HG02973 (cell line): ENCODE measurements around the gene ADSL.

ENCODE experiments used
- ATAC-seq: cut with Tn5 transposase; IDR thresholded peaks from one replicate; pipeline ENCODE4 v1.9.1; 2021; ENCODE audit warnings: moderate library complexity; ENCODE audit not compliant: unreplicated experiment

ADSL gene

DNA sequence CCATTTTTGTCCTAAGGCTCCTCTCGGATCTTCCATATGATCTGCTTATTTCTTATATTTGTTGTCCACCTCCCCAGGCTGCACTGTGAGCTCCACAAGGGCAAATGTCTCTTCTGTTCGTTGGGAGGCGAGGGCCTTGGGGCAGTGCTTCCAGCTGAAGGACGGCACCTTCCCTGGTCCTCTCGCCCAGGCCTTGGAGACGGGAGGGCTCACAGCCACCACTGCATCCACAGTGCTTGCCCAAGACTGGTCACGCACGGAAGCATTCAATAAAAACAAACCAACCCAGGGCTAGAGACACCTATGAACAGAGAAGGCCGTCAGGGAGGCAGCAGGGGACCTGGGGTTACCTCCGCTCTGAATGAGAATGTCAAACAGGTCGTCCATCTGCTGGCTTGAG lies 70.3 kb downstream of the ADSL start:
- ATAC-seq: no peak

DNA sequence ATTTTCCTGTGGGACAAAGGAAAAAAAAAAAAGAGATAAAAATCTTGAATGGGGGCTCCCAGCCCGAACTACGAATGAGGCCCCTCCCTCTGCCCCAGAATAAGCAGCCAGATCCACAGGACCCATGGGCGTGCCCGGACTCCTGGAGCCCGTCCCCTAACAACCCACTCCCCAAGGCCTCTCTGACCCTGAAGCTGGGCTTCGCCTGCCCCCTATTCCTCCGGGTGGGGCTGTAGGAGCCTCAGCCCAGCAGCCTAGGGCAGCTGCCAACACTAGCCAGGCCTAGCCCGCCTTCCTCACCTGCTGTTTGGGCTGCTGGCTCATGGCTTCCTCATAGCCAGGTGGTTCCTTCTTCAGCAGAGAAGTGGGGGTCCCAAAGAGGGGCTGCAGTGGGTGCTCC lies 70.7 kb downstream of the ADSL start:
- ATAC-seq: no peak

DNA sequence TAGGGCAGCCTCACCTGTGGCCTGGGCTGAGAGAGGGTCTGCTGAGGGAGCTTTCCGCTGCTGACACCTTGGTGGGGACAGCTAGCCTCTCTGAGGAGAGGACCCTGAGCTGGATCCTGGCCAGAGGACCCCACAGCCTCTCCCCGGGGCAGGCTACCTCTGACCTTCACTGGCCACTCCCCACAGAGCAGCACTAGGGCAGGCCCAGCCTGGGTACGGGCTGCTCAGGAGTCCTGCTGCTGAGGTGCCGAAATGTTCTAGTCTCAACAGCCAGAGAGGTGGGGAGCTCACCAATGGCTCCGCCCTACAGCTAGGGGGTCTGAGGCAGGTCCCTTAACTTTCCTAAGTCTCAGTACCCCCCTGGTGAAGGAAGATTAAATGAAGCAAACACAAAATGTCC lies 71.6 kb downstream of the ADSL start:
- ATAC-seq: no peak

DNA sequence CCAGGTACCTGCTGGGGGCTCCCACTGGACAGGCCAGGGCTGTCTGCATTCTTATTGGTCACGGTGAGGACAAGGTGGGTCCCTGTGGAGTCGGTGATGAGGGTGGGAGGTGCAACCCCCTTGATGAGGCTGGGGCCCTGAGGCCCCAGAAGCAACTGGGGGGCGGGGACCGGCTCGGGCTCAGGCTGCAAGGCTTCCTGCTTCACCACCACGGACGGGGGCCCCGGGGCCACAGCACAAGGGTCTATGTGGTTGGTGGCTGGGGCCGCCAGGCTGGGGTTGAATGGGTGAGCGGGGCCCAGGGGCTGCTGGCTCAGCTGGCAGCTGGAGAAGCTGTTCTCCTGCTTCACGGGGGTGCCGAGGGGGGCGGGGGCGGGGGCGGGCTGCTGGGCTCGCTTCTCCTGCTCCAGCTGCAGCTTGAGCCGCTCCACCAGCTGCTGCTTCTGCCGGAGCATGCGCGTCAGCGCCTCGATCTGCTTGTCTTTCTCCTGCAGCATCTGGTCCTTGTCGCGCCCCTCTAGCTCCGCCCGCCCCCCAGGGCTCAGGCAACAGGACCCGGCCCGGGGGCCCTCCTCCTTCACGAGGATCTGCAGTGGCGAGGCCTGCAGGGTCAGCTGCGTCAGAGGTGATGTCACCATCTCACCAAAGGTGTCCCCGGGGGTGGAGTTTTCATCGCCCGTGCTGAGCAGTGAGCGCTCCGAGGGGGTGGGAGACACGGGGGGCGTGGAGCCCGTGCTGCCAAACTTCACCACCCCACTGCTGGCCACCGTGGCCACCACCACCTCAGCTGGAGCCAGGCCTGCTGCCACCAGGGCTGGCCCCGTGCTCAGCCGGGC lies 72.3 kb downstream of the ADSL start:
- ATAC-seq: no peak

DNA sequence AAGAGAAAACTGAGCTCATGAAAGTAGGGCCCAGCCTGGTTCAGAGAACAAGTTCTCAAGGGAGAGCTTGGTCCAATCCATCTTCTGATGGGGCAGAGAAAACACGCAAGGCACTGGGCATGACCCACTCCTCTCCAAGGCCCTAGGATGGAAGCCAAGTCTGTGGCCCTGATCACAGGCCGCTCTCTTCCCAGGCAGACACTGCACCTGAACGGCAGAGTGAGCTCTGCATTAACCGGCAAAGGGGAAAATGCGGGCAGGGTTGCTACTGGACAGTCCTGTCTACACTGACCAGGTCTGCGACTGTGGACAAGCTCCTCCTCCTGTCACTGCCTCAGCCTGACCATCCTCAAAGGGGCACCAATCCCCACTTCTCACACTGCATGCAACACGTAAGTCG lies 73.4 kb downstream of the ADSL start:
- ATAC-seq: no peak

DNA sequence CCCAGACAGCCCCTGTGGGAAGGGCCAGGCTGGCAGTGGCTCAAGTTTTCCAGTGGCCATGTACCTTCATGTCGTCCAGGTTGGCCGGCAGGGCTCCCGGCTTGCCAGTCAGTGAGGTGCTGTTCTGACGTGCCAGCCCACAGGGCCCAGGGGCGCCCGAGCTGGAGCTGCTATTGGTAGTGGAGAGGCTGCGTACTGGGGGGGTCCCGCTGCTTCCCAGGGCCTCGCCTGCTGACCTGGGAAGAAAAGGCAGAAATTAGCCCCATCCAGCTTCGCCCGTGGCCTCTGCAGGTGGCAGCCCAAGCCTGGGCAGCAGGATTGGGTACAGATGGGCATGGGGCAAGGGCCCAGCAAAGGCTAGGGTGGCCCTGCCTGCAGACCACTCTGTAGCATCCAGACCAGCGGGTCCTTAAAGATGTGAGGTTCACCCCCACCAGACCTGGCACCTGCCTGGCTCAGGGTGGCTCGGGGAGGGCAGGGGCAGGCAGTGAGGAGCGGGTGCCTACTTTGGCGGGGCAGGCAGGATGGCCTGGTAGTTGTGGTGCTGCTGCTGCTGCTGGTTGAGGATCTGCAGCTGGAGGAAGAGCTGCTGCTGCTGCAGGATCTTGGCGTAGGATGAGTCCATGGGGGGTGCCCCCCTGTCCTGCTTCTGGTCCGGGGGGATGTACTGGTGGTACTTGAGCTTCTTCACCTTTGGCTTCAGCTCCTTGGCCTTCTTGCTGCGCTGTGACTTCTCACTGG lies 74.2 kb downstream of the ADSL start:
- no peak for ATAC-seq

DNA sequence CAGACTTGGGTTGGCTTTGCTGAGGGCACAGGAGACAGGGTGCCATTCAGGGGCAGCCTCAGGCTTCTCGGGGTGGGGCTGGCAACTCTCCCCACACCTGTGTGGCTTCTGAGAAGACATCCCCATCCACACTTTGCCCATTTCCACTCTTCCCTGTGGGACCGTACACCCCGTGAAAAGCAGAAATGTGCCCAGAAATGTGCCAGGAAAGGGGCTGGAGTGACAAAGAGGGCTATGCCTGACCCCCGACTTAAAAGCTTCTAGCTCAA lies 74.7 kb downstream of the ADSL start:
- no peak for ATAC-seq

DNA sequence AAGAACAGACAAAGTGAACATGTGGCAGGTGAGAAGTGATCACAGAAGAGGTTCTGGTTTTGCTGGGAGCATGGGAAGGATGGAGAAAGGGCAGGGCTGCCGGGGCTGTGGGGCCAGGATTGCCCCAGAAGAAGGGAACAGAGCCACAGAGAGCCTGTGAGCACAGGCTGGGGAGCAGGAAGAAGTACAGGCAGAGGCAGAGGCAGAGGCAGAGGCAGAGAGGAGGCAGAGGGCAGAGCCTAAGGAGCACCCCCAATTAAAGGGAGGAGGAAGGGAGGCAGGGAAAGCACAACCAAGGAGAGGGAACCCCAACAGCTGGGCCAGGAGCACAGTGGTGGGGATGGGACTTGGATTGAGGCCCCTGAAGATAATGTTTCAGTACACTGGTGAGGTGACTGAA lies 75.6 kb downstream of the ADSL start:
- no peak for ATAC-seq

DNA sequence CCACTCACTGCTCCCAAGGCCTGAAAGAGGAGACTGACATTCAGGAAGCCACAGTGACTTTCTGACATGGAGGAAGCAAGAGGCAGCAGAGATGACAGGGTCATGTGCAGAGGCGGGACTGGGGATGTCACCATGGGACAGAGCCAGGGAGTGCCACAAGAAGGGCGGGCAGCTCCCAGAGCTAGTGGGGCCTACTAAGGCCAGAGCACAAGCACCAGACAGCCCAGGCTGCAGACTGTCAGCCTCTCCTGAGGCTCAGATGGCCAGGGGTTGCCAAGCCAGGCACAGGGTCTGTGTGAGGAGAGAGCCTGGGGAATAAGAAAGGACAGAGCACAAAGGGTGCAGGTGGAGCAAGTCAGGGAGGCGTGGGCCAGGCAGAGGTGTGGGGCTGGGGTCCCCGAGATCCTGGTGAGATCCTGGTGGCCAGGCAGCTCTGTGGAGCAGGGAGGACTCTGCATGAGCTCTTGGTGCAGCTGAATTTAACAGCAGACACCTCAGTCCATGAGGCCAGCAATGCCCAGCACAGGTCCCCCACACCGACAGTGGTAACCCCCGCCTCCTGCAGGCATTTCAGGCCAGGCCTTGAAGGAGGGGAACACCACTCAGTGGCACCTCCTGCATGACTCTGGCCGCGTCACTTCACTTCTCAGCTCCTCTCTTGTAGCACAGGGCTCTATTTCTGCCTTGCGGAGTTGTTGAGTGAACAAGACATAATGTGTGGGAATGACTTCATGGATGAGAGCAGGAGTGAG lies 76.4 kb downstream of the ADSL start:
- no peak for ATAC-seq

DNA sequence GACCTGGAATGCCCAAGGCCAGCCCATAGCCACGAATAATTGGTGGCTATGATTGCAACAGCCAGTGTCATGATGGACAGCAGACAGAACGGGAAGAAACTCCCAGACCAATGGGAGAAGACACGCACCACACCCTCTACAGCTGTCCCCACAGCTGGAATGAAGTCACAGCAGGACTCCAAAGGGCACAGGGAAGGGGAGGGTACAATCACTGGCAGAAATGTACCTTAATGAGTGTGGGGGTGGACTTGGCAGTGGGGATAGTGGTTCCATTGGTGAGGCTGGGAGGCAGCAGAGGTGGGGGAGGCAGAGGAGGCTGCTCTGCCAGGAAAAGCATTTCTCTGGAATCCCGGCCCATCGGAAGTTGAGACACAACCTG lies 77.0 kb downstream of the ADSL start:
- no peak for ATAC-seq

DNA sequence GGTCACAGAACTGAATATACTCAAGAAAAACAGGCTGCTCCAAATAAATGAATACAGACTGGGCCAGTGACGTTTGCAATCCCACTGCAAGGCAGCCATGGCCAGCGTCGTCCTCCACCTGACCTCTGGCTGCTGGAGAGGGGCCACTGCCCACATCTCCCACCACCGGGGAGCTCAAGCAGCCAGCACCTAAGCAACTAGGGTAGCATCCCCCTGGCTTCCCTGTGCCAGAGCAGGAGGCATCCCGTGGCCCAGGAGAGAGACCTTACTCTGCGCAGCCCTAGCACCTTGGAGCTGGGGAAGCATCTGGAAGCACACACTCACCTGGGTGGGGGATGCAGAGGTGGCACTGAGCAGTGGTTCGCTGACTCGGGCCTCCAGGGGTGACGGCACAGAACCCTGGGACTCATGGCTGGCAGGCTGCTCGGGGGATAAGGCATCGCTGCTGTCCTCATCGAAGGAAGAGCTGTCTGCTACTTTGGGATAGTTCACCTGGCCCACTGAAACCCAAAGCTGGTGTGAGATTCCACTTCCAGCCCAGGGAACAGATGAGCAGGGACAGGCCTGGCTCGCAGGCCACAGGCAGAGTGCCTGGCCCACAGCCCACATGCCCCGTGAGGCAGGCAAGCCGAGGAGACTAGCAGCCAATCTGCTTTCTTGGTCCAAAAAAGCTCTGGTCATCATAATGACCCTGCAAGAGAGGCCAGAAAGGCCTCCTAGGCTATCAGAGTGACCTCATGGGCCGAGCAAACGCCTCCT lies 77.8 kb downstream of the ADSL start:
- no peak for ATAC-seq

DNA sequence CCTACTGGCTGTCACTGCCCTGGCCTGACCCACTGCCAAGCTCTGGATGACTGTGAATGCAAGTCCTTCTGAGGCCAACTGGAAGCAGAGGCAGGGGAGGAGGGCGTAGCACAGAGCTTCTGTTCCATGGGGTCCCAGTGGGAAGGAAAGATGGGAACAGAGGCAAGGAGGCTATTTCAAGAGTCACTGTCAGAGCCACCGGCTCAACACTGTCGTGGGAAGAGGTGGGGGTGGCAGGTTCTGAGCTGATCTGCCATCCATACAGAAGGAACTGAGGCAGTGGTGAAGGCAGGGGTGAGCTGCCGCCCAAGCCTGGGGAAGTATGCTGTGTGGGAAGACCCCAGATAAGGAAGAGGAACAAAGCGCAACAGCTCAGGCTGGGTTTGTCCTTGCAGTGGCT lies 78.8 kb downstream of the ADSL start:
- ATAC-seq: no peak

DNA sequence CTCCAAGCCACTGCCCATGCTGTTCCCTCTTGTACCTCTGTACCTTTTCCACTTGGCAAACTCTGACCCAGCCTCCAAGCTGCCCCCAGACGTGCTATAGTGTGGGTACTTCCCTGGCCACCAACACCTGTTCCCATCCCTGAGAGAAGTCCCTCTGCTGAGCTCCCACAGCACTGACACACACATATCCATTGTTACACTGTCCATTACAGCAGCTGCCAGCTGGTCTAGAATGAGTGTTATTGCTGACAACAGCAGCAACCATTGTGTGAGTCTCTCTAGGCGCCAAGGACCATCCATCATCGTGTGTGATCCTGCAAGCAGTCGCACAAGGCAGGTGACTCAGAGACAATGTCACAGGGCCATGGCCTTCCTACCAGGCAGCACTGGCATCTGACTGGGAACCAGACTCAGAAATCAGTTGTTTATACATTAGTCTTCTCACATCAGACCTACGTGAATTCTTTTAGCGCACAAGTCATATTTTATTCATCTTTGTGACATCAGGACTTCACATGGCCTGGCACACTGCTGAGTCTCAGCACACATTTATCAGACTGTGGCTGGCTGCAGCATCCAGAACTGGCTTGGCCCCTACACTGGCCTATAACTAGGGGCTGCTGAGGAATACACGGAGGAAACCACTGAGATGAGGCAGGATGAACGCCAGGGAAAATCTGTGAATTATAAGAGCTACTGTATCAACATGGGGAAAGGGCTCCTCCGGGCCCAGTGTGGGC lies 80.5 kb downstream of the ADSL start:
- no peak for ATAC-seq

DNA sequence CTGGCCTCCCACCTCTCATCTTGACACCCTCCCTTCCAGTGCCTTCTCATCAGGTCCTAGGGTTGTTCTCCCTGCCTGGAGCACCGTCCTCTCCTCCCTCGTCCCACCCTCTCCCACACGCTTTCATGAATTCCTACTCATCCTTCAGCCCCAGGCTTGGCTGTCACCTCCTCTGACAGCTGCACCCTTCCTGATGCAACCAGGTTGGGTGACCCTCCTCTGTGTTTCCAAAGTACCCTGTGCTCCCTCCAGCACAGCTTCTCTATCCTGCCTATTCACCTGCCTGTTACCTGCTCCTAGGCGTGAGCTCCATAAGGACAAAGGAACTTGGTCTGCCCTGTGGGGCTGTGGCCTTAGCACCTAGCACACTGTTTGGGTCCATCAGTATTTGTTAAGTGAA lies 82.5 kb downstream of the ADSL start:
- no peak for ATAC-seq

DNA sequence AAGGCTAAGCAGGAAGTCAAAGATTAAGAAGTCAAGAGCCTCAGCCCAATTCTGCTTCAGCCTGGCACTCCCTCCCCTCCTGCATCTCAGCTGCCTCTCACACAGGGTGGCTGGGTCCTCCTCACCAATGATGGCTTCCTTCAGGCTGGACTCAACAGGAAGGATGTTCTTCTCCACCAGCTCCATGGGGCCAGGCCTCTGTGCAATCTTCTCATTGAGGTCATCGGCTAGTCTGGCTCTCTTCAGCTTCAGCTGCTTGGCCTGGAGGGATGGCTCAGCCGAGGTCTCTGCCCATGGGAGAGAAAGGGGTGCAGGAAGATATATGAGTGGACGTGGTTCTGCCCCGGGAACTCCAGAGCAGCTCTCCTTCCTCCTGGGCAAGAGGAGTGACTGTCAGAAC lies 83.2 kb downstream of the ADSL start:
- ATAC-seq: no peak

DNA sequence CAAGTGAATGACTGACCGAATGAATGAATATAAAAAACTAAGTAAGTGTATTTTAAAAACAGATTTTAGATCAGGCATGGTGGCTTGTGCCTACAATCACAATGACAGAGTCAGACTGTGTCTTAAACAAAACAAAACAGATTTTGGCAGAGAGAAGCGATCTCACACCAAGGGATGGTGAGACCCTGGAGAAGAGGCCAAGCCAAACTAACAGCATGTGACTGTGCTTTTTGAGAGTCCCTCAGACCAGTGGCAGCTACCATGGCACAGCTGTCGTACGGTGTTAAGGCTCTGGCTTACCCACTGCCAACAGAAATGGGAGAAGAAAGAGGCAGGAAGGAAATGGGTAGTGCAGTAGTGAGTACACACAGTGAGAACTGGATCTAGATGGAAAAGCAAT lies 84.7 kb downstream of the ADSL start:
- no peak for ATAC-seq

DNA sequence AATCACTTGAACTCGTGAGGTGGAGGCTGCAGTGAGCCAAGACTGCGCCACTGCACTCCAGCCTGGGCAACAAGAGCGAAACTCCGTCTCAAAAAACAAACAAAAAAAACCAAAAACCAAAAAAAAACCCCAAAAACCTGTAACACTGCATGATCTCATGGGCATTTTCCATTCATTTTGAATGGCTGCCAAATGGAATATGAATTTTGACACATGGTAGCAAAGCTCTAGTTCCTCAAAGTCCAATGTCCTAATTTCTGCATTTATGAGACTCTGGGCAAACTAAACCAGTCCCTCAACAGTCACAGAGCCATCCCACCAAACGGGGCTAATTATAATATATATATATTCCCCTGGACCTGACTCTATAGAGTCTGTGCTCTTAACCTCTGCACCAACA lies 85.9 kb downstream of the ADSL start:
- ATAC-seq: no peak

DNA sequence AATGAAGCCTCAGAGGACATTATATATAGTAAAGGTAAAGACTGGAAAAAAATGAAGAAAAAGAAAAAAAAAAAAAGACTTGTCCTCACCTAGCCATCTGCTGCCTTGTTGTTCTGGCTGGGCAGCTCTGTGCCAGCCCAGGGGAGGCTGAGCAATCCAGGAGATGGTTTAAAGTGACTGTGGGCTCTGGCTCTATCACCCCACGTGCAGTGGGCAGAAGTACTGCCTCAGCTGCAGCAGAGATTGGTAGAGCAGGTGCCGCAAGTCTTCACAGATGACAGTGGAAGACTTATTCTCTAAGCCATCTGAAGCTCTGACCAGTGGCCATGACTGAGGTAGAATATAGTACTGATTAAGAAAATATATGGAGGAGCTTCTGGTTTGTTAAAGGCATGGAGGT lies 86.3 kb downstream of the ADSL start:
- no peak for ATAC-seq

DNA sequence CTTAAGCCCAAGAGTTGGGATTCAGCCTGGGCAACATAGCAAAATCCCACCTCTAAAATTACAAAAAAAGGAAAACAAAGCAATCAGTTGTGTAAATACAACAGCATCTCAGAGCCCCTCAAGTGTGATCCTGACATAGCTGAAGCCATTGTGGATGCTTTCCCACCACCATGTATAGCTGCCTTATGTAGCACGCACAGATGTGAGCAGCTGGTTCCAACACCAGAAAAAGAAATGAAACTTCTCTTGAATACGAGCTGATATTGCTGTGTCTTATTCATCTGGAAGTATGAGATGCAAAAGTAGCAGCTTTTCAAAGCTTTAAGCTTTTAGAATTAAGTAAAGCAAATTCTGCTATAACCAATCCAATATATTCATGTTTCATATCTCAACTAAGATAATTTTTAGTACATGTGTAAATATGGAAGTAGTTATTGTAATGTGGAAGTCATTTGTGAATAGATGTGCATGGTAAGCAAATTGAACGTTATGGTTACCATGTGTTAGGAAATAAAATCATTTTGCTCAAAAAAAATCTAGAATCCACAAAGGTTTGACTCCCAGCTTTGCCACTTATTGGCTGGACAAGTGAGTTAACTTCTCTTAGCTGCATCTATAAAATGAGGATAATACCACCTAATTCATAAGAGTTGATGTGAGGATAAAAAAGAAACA lies 87.3 kb downstream of the ADSL start:
- ATAC-seq: no peak

DNA sequence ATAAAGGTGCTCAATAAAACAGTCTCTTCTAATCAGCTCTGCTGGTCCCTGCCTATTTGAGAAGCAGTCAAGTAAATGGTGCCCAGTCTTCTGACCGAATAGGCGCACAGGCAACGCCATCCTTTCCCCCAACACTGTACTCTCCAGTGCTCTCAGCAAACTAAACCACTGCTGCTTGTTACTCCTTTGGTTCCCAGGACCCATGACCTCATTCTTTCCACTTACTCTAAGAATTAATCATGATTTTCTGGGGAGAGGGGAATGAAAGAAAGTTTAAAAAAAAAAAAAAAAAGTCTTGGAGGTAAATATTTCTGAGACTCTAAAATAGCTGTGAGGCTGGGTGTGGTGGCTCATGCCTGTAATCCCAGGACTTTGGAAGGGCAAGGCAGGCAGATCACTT lies 87.8 kb downstream of the ADSL start:
- ATAC-seq: no peak
